GM13976 (cell line): ENCODE data around the gene ABTB2.
A peak's percentile ranks its signal among the peaks of the same experiment; 100 is the strongest.

ENCODE experiments used
- DNase-seq: peaks from one replicate; pipeline ENCODE4 v3.0.0; 2012; ENCODE audit warnings: low spot score
- in situ Hi-C: fragments of 300-500 bp; cut with MboI; formaldehyde crosslinking; loops from one replicate; pipeline ENCODE4 v1.12.0; 2022; ENCODE audit warnings: low sequenced_read_pairs, mixed read lengths, inconsistent platforms; ENCODE audit not compliant: unreplicated experiment
- TF ChIP-seq, protein P1 (sequence below): IDR thresholded peaks from 2 replicates; pipeline ENCODE4 v1.5.1; 2012; ENCODE audit warnings: borderline replicate concordance, mild to moderate bottlenecking; ENCODE audit not compliant: insufficient read depth; ENCODE audit errors: extremely low read depth, missing control alignments, control extremely low read depth

The ABTB2 gene

DNA sequence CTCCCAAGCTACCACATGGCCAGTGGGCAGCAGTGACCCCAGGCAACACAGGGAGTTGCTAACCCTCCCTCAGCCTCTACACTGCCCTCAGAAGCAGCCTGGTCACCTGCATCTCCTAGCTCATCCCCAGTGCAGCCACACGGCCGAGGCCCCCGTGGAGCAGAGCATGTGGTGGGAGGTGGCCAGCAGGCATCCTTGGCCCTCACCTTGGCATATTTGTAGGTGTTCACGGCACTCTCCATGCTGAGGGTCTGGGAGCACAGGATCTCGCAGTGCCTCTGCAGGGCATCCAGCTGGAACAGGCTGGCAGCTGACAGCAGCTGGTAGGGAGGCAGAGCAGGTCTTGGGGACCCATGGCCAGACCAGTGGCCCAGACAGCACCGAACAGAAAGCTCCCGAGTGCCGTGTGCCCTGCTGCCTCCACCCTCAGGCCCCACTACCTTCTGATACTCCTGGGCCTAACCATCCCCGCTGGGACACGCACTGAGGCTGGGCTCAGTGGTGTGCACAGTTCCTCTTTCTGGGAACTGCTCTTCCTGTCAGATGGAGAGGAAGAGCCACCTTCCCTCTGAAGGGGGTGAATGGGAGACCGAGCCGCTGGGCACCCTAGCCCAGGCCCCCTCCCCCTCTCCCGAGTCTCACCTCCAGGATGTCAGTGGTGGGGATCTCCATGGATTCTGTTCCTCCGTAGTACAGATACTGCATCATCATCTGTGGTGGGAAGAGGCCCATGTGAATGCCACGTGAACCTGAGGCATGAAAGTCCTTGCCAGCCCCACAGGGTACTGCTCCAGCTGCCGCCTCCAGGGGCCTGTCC lies 203.5 kb downstream of the ABTB2 start:
- DNase-seq = peak; percentile 64
- in situ Hi-C loops = loop anchor here (10.0 to 25.0 kb wide), 2 partner anchors 149 to 333 kb away; no protein-coding TSS in a partner anchor
- TF ChIP-seq, protein P1, sequence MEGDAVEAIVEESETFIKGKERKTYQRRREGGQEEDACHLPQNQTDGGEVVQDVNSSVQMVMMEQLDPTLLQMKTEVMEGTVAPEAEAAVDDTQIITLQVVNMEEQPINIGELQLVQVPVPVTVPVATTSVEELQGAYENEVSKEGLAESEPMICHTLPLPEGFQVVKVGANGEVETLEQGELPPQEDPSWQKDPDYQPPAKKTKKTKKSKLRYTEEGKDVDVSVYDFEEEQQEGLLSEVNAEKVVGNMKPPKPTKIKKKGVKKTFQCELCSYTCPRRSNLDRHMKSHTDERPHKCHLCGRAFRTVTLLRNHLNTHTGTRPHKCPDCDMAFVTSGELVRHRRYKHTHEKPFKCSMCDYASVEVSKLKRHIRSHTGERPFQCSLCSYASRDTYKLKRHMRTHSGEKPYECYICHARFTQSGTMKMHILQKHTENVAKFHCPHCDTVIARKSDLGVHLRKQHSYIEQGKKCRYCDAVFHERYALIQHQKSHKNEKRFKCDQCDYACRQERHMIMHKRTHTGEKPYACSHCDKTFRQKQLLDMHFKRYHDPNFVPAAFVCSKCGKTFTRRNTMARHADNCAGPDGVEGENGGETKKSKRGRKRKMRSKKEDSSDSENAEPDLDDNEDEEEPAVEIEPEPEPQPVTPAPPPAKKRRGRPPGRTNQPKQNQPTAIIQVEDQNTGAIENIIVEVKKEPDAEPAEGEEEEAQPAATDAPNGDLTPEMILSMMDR = no peak

- in situ Hi-C loops = loop anchor here (10.0 to 25.0 kb wide), 2 partner anchors 147 to 335 kb away; no protein-coding TSS in a partner anchor
- TF ChIP-seq, protein P1 = no peak
- DNase-seq = no peak
Observed at GRCh38 chr11:34151916-34152845, 205.6 kb downstream of the ABTB2 start.

DNA sequence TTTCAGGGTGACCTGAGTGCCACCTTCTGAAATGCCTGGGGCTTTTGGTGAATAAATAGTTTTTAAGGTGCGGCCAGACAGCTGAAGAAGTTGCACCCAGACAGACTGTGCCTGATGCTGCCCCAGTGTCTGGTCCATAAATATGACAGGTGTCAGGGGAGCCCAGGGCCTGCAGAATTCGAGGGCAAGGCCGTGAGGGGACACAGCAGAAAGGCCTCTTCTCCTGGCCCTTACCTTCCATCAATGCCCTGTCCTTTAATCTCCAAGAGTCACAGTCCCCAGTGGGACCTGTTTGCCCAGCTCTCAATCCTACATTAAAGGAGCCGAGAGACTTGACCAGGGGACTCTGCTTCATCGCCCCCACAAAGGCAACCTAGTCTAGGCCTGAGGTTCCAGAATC lies 206.6 kb downstream of the ABTB2 start:
- no peak for DNase-seq
- in situ Hi-C loops = loop anchor here (10.0 to 25.0 kb wide), 2 partner anchors 146 to 336 kb away; no protein-coding TSS in a partner anchor
- TF ChIP-seq, protein P1 = no peak

- in situ Hi-C loops = loop anchor here (10.0 to 25.0 kb wide), 2 partner anchors 146 to 337 kb away; no protein-coding TSS in a partner anchor
- DNase-seq = no peak
- TF ChIP-seq, protein P1 = no peak
Observed at GRCh38 chr11:34150494-34151151, 207.2 kb downstream of the ABTB2 start.

DNA sequence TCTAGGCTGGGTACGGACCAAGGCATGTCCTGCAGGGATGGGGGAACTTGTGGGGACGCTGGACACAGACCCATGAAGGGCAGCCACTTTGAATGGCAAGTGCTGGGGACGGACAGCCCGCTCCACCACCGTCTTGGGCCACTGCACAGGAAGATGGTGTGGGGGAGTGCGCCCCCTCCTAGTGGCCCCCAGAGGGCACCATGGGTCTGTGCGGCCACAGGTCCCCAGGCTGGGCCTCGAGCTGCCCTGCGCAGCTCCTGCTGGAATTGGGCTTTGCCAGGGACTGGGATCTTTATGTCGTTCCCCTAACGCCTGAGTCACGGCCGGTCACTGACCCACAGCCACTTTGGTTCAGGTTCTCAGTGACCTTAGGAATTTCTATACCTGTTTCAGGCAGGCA lies 208.0 kb downstream of the ABTB2 start:
- TF ChIP-seq, protein P1 = peak; percentile 10
- DNase-seq = no peak
- in situ Hi-C loops = loop anchor here (10.0 to 25.0 kb wide), 2 partner anchors 145 to 338 kb away; no protein-coding TSS in a partner anchor

DNA sequence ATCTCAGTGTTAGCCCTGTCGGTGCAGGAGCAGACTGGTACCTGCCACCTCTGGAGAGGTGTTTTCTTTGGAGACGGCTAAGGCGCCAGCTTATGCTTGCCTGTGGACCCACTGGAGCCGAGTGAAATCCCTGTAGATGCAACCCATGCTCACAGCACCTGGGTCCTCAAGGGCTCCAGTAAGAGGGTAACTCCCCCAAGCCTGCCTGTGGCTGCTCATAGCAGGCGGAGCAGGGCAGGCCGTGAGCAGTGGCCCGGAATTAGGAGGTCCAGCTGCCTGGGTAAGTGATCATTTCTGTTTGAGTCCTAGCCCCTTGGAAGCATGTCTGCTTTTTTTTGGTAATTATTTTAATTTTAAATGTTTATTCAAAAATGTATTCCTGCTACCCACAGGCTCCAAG lies 208.5 kb downstream of the ABTB2 start:
- in situ Hi-C loops = no loop called here
- no peak for DNase-seq
- TF ChIP-seq, protein P1 = no peak
